LNCAP (cell line): ENCODE results near the gene DHCR24.

ENCODE experiments used
- TF ChIP-seq, protein P1 (sequence below): fragments of 450-650 bp; IDR thresholded peaks from 2 replicates; pipeline ENCODE4 v1.5.1; 2017; ENCODE audit warnings: mild to moderate bottlenecking

Gene DHCR24

DNA sequence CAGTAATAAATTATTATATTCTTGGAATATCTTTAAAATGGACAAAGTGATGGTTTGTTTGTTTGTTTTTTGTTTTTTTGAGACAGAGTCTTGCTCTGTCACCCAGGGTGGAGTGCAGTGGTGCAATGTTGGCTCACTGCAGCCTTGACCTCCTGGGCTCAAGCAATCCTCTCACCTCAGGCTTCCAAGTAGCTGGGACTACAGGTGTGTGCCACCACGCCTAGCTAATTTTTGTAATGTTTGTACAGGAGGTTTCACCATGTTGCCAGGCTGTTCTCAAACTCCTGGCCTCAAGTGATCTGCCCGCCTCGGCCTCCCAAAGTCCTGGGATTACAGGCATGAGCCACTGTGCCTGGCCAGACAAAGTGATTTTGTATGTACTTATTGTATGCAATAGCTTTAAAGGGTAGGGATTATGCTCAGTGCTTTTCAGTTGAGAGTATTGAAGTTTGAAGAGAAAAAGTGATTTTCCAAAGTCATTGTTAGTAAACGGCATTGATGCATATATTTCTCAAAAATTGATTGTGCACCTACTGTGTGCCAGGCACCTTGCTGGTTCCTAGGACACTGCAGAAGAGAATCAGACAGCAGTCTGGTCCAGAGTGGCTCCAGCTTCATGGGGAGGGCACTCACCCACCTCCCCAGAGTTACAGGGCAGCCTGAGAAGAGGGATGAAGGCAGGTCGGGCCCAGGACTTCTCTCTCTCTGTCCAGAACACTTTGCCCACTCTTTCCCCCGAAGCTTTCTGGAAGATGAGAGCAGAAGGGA is 51.7 kb downstream of the DHCR24 start:
- TF ChIP-seq, protein P1, sequence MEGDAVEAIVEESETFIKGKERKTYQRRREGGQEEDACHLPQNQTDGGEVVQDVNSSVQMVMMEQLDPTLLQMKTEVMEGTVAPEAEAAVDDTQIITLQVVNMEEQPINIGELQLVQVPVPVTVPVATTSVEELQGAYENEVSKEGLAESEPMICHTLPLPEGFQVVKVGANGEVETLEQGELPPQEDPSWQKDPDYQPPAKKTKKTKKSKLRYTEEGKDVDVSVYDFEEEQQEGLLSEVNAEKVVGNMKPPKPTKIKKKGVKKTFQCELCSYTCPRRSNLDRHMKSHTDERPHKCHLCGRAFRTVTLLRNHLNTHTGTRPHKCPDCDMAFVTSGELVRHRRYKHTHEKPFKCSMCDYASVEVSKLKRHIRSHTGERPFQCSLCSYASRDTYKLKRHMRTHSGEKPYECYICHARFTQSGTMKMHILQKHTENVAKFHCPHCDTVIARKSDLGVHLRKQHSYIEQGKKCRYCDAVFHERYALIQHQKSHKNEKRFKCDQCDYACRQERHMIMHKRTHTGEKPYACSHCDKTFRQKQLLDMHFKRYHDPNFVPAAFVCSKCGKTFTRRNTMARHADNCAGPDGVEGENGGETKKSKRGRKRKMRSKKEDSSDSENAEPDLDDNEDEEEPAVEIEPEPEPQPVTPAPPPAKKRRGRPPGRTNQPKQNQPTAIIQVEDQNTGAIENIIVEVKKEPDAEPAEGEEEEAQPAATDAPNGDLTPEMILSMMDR: no peak

DNA sequence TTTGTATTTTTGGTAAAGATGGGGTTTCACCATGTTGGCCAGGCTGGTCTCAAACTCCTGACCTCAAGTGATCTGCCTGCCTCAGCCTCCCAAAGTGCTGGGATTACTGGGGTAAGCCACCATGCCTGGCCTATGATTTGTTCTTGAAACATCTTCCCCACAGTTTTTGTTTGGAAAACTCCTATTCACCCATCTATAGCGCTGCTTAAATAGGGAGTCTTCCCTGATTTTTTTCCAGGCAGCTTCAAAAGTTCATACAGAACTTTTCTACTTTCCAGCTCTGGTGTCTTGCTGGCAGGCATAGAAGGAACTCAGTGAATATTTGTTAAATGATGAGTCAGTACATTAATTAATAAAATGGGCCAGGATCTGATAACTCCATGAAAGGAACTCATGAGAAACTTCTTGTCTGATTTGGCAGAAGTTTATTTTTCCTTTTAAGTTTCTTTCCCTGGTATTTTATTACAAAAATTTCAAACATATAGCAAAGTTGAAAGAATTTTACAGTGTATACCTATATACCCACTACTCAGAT is 52.9 kb downstream of the DHCR24 start:
- TF ChIP-seq, protein P1: no peak

DNA sequence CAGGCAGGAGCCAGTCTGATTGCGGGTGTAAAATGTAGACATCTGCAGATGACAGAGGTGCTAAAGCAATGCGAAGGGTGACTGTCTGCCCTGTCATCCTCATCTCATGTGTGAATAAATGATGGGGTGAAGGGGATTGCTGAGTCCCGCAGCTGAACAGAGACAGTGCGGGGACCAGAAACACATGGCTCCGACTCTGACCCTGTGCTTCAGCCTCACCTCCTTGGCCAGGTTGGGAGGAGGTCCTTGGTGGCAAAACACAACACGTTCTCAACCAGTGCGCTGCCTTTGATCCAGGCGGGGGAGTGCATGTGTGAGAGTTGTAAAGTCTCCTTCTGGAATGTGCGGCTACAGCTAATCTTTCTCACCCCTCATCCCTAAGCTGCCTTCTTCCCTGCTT is 53.9 kb downstream of the DHCR24 start:
- TF ChIP-seq, protein P1: no peak

DNA sequence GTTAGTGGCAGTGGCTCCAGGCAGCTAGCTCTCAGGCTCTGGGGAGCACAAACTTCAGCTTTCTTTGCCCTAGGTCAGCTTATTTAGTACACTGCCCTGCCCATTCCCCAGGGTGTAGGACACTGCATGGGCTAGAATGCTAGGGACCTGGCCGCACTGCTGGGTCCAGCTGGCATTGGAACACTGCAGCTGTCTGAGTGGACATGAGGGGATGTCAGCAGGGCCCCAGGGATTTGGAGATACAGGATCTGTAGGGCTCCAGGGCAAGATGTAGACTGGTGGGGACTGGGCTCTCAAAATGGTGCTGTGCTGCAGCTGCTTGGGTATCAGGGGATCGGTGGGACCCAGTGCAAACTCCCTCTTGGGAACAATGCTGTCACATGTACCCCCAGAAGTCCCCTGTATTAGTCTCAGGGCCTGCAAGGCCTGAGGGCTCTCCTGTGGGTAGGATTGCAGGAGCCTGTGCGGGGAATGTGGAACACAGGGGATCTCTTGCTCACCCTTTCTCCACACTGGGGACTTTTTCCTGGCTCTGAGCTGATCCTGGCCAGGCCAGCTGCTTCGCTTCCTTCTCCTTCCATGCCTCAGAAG is 60.7 kb downstream of the DHCR24 start:
- TF ChIP-seq, protein P1: no peak

DNA sequence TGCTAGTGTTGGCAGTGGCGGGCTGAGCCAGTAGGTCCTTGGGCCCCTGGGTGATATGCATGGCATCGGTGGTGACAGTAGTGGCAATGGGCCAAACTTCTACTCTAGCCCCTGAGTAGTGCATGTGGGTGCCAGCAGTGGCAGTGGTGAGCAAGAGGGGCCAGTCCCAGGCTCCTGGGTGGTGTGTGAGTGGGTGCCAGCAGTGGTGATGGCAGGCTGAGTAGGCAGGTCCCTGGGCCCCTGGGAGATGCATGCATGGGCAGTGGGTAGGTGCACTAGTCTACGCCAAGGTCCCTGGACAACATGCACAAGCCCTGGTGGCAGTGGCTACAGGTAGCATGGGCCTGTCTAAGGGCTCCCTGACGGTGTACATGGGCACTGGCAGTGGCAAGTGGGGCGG is 61.3 kb downstream of the DHCR24 start:
- TF ChIP-seq, protein P1: no peak

DNA sequence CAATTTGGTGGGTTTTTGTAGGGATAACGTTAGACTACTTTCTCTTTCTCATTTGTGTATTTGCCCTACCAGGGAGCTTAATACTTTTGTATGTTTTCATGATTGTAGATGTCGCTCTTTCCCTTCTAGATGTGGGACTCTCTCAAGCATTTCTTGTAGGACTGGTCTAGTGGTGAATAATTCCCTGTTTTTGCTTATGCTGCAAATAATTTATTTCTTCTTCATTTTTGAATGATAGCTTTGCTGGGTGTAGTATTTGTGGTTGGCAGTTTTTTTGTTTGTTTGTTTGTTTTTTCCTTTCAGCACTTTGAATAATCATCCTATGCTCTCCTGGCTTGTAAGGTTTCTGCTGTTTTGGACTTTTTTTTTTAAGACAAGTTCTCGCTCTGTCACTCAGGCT is 63.3 kb downstream of the DHCR24 start:
- TF ChIP-seq, protein P1: no peak

DNA sequence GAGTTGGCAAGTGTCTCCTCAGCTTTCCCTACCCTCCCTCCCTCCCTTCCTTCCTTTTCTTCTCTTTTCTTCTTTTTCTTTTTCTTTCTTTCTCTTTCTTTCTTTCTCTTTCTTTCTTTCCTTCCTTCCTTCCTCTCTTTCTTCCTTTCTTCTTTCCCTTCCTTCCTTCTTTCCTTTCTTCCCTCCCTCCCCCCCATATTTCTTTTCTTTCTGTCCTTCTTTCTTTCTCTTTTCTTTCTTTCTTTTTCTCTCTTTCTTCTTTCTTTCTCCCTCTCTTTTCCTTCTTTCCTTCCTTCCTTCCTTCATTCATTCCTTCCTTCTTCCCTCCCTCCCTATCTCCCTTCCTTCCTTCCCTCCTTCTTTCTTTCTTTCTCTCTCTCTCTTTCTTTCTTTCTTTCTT is 67.3 kb downstream of the DHCR24 start:
- TF ChIP-seq, protein P1: no peak
